PC-3 (cell line): ENCODE data around the gene TRIM4. TPM values are rescaled to one million over a fixed set of nuclear protein-coding genes. Genes with fewer than 3 reads are reported as not detected.
"Not testable (repeated sequence)": the region's sequence is repeated elsewhere in the genome, so short reads cannot be mapped to it uniquely, and the experiment has no call there.

Source experiments
- ATAC-seq: fragments of 200-7000 bp; cut with Tn5 transposase; 2 replicates; pipeline ENCODE4 v1.9.1; 2020; ENCODE audit warnings: mild to moderate bottlenecking, moderate library complexity
- BruUV-seq: library from RNA; stranded (reverse); fragments of 400-500 nt; replicated peaks from 2 replicates; lab custom pipeline; 2021; lab: Mats Ljungman, UMichigan
- CTCF ChIA-PET: fragments of 300-600 bp; sonication (Branson Sonifier 250); formaldehyde crosslinking; loops from one replicate; lab custom pipeline; 2022; ENCODE audit warnings: antibody characterized with exemption; lab: Charles Lee
- POLR2A ChIA-PET: fragments of 300-600 bp; sonication (Branson Sonifier 250); formaldehyde crosslinking; loops from one replicate; lab custom pipeline; 2022; ENCODE audit warnings: antibody characterized with exemption; ENCODE audit not compliant: unreplicated experiment; lab: Charles Lee
- DNase-seq: peaks from one replicate; pipeline ENCODE4 v3.0.0-alpha.2; 2015
- H2AFZ ChIP-seq: fragments of 300-600 bp; sonication (generic); 2 replicates; pipeline ENCODE4 v1.6.0; 2016; ENCODE audit warnings: antibody characterized with exemption, low read length
- H3F3A ChIP-seq: fragments of 300-600 bp; sonication (generic); one replicate; pipeline ENCODE4 v1.6.0; 2017; ENCODE audit warnings: antibody characterized with exemption, low read length, control low read depth, mild to moderate bottlenecking; ENCODE audit not compliant: unreplicated experiment
- H3K27ac ChIP-seq: fragments of 300-600 bp; sonication (generic); 2 replicates; pipeline ENCODE4 v1.5.1; 2016; ENCODE audit warnings: mild to moderate bottlenecking, low read length
- H3K27me3 ChIP-seq: fragments of 300-600 bp; sonication (generic); 2 replicates; pipeline ENCODE4 v1.6.1; 2016; ENCODE audit warnings: low read length, mixed read lengths
- H3K36me3 ChIP-seq: fragments of 300-600 bp; sonication (generic); 2 replicates; pipeline ENCODE4 v1.6.1; 2016; ENCODE audit warnings: low read depth, mixed run types, low read length, mixed read lengths
- H3K4me1 ChIP-seq: fragments of 300-600 bp; sonication (generic); 2 replicates; pipeline ENCODE4 v1.5.1; 2016; ENCODE audit warnings: low read length; ENCODE audit not compliant: insufficient read depth
- H3K4me2 ChIP-seq: fragments of 300-600 bp; sonication (generic); 2 replicates; pipeline ENCODE4 v1.6.0; 2016; ENCODE audit warnings: low read length
- H3K4me3 ChIP-seq: fragments of 300-600 bp; sonication (generic); 2 replicates; pipeline ENCODE4 v1.5.1; 2016; ENCODE audit warnings: mild to moderate bottlenecking, low read length, mixed read lengths
- H3K79me2 ChIP-seq: fragments of 300-600 bp; sonication (generic); 2 replicates; pipeline ENCODE4 v1.6.1; 2017; ENCODE audit warnings: low read length, mixed read lengths
- H3K9ac ChIP-seq: fragments of 300-600 bp; sonication (generic); 2 replicates; pipeline ENCODE4 v1.6.0; 2016; ENCODE audit warnings: mild to moderate bottlenecking, low read length
- H3K9me2 ChIP-seq: fragments of 300-600 bp; sonication (generic); replicated peaks from 2 replicates; pipeline ENCODE4 v1.6.1; 2016; ENCODE audit warnings: mixed run types, low read length, mixed read lengths
- H3K9me3 ChIP-seq: fragments of 300-600 bp; sonication (generic); 2 replicates; pipeline ENCODE4 v1.6.1; 2016; ENCODE audit warnings: low read length, mixed read lengths
- H4K20me1 ChIP-seq: fragments of 300-600 bp; sonication (generic); 2 replicates; pipeline ENCODE4 v1.6.1; 2016; ENCODE audit warnings: low read length, mixed read lengths
- CTCF ChIP-seq: fragments of 300-600 bp; sonication (generic); conservative IDR thresholded peaks from 2 replicates; pipeline ENCODE4 v1.5.1; 2017; ENCODE audit warnings: antibody characterized with exemption, low read depth, mild to moderate bottlenecking, low read length
- EZH2 ChIP-seq: fragments of 300-600 bp; sonication (generic); IDR thresholded peaks from one replicate; pipeline ENCODE4 v1.6.1; 2017; ENCODE audit warnings: antibody characterized with exemption, mild to moderate bottlenecking, low read length; ENCODE audit not compliant: unreplicated experiment
- EZH2phosphoT487 ChIP-seq: fragments of 300-600 bp; sonication (generic); IDR thresholded peaks from 2 replicates; pipeline ENCODE4 v1.6.1; 2018; ENCODE audit warnings: mild to moderate bottlenecking, antibody characterized with exemption, low read length, borderline replicate concordance
- intact Hi-C: fragments of 100-400 bp; cut with micrococcal nuclease; formaldehyde crosslinking; loops from 2 replicates; pipeline ENCODE4 v1.9.0; 2023
- total RNA-seq: library from RNA; depleted of rRNA; stranded (reverse); fragments of >200 nt; gene quantifications from 2 replicates; pipeline ENCODE4 v1.2.3, GENCODE V29; 2014

Gene TRIM4
- total RNA-seq, 1 experiment from 2014 or later: 11.1 TPM

- H3K79me2 ChIP-seq: no peaks in the 10 kb centered on the region
- H3K9me3 ChIP-seq: no peaks in the 10 kb centered on the region
- no peak overlapping the region for H2AFZ ChIP-seq
- H3K4me1 ChIP-seq: no peaks in the 10 kb centered on the region
- H3K4me2 ChIP-seq: no peak overlapping the region
- no peak overlapping the region for H3K27ac ChIP-seq
- ChIA-PET CTCF (no interaction called here), POLR2A (no interaction called here)
- H3K27me3 ChIP-seq: peaks cover 10% of the 10 kb centered on the region; the same call in 1 of the 2 replicates
- no peaks in the 10 kb centered on the region for H3K36me3 ChIP-seq
- no peak for TF ChIP-seq EZH2phosphoT487
- TF ChIP-seq EZH2: no peak
- no peak for TF ChIP-seq CTCF
- H3F3A ChIP-seq: no peaks in the 10 kb centered on the region
- DNase-seq (no peak), ATAC-seq (no peak)
- H3K4me3 ChIP-seq: no peak overlapping the region
- H3K9ac ChIP-seq: no peak overlapping the region
- no peaks in the 10 kb centered on the region for H3K9me2 ChIP-seq
- intact Hi-C loops: no loop called here
- BruUV-seq: no TSS peak
- H4K20me1 ChIP-seq: no peaks in the 10 kb centered on the region
Measured at GRCh38 chr7:99943641-99944496, 24.5 kb upstream of the TRIM4 start.

- H3K4me1 ChIP-seq: no peaks in the 10 kb centered on the region
- H3K4me3 ChIP-seq: no peak overlapping the region
- H2AFZ ChIP-seq: no peak overlapping the region
- H3K27ac ChIP-seq: no peak overlapping the region
- ChIA-PET POLR2A (no interaction called here), CTCF (no interaction called here)
- H3K9me3 ChIP-seq: no peaks in the 10 kb centered on the region; the same call in 1 of the 2 replicates
- H3K9me2 ChIP-seq: no peaks in the 10 kb centered on the region
- intact Hi-C loops: no loop called here
- H3F3A ChIP-seq: no peaks in the 10 kb centered on the region
- TF ChIP-seq CTCF (no peak), EZH2 (no peak), EZH2phosphoT487 (no peak)
- no peaks in the 10 kb centered on the region for H4K20me1 ChIP-seq
- H3K4me2 ChIP-seq: no peak overlapping the region
- H3K27me3 ChIP-seq: peaks cover 43% of the 10 kb centered on the region
- no peaks in the 10 kb centered on the region for H3K79me2 ChIP-seq
- no peak for ATAC-seq
- no peaks in the 10 kb centered on the region for H3K36me3 ChIP-seq
- DNase-seq: no peak
- H3K9ac ChIP-seq: no peak overlapping the region
- no TSS peak for BruUV-seq
Measured at GRCh38 chr7:99938296-99938695, 19.0 kb upstream of the TRIM4 start.

DNA sequence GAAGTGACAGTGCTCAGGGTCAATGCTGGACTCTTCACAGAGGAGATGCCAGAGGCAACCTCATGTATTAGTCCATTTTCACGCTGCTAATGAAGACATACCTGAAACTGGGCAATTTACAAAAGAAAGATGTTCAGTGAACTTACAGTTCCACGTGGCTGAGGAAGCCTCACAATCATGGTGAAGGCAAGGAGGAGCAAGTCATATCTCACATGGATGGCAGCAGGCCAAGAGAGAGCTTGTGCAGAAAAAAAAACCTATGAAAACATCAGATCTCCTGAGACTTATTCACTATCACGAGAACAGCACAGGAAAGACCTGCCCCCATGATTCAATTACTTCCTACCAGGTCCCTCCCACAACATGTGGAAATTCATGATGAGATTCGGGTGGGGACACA is 15.7 kb upstream of the TRIM4 start:
- H3F3A ChIP-seq, ATAC-seq, POLR2A ChIA-PET, DNase-seq, intact Hi-C loops, H3K4me2 ChIP-seq, CTCF ChIA-PET, H3K9me2 ChIP-seq, BruUV-seq, H3K9ac ChIP-seq, H2AFZ ChIP-seq, H3K4me1 ChIP-seq, H3K27ac ChIP-seq, H4K20me1 ChIP-seq, H3K79me2 ChIP-seq, H3K4me3 ChIP-seq, H3K9me3 ChIP-seq, H3K36me3 ChIP-seq: not testable (repeated sequence)
- H3K27me3 ChIP-seq: peaks cover 47% of the 10 kb centered on the region
